Muscle of arm (tissue), 14 donors: Measurements from ENCODE around the gene CSF3. TPM values are rescaled to one million over a fixed set of nuclear protein-coding genes. Genes with fewer than 3 reads are reported as not detected.

Experiments
- DNase-seq: peaks from one replicate; pipeline ENCODE4 v3.0.0-alpha.2; 2013
- long read RNA-seq, 11 donors: transcript quantifications; one replicate each; lab custom pipeline, GENCODE V29; 2026
- polyA plus RNA-seq, 12 donors: library from polyadenylated mRNA; unstranded; fragments of 120-200 nt; gene quantifications; one replicate each; pipeline ENCODE4 v1.2.1, GENCODE V29; 2013; ENCODE audit not compliant: insufficient read length in 12 of 12

Gene CSF3, protein sequence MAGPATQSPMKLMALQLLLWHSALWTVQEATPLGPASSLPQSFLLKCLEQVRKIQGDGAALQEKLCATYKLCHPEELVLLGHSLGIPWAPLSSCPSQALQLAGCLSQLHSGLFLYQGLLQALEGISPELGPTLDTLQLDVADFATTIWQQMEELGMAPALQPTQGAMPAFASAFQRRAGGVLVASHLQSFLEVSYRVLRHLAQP
- under 1 TPM in 6 of 12 donors, not detected in 6; 0.15 to 0.28 (median 0.23) TPM for polyA plus RNA-seq
- long read RNA-seq, donor 1 = 0 reads
- long read RNA-seq, donor 2 = 0 reads
- long read RNA-seq, donor 3 = 0 reads
- long read RNA-seq, donor 4 = 0 reads
- long read RNA-seq, donor 5 = 0 reads
- long read RNA-seq, donor 6, partial matches to known transcripts = 0 of 1 reads
- long read RNA-seq, donor 6, other reads (novel, unspliced or antisense) = 0 of 1 reads
- long read RNA-seq, donor 7 = 0 reads
- long read RNA-seq, donor 8 = 0 reads
- long read RNA-seq, donor 9 = 0 reads
- long read RNA-seq, donor 10 = 0 reads
- long read RNA-seq, donor 11 = 0 reads

DNA sequence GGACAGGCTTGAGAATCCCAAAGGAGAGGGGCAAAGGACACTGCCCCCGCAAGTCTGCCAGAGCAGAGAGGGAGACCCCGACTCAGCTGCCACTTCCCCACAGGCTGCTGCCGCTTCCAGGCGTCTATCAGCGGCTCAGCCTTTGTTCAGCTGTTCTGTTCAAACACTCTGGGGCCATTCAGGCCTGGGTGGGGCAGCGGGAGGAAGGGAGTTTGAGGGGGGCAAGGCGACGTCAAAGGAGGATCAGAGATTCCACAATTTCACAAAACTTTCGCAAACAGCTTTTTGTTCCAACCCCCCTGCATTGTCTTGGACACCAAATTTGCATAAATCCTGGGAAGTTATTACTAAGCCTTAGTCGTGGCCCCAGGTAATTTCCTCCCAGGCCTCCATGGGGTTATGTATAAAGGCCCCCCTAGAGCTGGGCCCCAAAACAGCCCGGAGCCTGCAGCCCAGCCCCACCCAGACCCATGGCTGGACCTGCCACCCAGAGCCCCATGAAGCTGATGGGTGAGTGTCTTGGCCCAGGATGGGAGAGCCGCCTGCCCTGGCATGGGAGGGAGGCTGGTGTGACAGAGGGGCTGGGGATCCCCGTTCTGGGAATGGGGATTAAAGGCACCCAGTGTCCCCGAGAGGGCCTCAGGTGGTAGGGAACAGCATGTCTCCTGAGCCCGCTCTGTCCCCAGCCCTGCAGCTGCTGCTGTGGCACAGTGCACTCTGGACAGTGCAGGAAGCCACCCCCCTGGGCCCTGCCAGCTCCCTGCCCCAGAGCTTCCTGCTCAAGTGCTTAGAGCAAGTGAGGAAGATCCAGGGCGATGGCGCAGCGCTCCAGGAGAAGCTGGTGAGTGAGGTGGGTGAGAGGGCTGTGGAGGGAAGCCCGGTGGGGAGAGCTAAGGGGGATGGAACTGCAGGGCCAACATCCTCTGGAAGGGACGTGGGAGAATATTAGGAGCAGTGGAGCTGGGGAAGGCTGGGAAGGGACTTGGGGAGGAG lies at the start of gene CSF3:
CSF3 (plus strand) TSS at position 436 of the 993 bp plus-strand sequence; CDS start at position 471, 35 bp downstream.
- DNase-seq = no peak

DNA sequence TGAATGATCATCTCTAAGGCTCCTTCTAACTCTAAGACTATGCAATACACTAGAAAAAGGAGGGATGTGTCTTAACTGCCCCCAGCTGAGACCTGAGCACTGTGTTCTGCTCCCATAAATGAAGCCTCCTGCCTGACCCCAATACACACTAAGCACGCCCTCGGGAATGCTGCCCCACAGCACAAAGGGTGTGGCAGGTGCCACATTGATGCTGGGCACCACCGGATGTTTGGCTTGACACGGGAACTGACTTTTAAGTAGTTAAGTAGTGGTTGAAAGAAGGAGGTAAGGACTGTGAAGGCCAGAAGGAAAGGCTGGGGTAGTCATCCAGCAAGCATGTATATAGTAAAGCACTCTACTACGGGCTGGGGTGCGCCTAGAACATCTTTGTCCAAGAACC lies 48.5 kb upstream of the CSF3 start:
- DNase-seq = no peak

DNA sequence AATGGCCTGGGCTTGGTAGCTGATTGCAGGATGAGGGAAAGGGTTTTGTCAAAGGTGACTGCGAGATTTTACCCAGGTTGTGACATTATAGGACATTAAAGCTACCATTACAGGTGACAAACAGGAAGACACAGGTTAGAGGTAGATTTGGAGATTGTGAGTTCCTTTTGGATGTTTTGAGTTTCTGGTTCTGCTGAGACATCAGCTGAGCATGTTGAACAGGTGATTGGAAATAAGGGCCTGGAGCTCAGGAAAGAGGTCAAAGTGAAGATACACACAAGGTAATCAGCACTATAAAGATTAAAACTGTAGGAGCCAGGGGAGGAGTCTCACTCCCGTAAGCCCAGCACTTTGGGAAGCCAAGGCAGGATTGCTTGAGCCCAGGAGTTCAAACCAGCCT lies 46.5 kb upstream of the CSF3 start:
- no peak for DNase-seq

DNA sequence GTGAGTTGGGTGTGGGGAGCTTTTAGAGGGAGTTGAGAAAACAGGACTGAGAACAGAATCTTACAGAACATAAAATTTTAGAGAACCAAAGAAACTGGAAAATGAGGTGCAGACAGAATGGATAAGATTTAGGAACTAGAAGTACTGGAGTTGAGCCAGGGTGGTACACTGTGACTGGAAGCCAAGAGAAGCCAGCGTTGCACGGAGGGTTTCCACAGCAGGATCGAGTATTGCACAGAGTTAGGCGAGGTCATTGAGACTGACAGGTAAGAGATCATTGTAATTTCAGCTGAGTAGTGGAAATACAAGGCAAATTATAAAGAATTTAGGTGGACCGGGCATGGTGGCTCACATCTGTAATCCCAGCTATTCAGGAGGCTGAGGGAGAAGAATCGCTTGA lies 45.9 kb upstream of the CSF3 start:
- no peak for DNase-seq

DNA sequence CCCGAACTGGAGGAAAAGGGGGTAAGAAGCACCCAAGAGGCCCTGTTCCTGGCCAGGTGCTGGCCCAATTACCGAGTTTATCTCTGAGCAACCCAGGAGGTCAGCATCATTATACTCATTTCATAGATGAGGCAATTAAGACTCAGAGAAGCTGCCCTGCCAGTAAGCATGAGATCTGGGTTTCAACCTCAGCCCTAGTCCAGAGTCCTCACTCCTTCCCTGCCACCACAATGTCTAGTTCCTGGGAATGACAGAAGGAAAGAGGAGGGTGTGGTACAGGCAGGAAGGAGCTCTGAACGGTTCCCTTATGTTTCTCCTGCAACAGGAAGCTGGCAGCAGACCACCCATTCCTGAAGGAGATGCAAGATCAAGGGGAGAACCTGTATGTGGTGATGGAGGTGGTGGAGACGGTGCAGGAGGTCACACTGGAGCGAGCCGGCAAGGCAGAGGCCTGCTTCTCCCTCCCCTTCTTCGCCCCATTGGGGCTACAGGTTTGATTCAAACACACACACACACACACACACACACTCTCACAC lies 45.0 kb upstream of the CSF3 start:
- DNase-seq = no peak

DNA sequence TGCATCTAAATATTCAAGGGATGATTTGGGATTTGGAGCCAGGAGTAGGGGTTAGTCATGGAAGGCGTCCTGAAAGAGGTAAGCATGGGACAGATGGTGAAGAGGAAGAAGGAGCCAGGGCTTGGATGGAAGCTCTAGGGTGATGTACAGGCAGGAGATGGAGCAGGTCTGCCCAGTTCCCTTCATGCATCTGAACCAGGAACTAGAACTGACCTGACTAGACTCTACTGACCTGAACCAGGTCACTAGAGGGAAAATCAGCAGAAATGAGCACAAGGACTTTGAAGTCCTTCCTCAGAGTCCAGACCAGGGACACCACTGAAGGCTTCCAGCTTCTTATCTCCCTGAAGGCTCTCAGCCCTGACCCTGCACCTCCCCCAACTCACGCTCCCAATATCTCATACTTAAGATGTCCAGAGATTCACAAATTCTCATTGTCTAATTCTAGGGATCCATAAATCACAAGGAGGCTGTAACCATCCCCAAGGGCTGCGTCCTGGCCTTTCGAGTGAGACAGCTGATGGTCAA lies 44.1 kb upstream of the CSF3 start:
- no peak for DNase-seq

DNA sequence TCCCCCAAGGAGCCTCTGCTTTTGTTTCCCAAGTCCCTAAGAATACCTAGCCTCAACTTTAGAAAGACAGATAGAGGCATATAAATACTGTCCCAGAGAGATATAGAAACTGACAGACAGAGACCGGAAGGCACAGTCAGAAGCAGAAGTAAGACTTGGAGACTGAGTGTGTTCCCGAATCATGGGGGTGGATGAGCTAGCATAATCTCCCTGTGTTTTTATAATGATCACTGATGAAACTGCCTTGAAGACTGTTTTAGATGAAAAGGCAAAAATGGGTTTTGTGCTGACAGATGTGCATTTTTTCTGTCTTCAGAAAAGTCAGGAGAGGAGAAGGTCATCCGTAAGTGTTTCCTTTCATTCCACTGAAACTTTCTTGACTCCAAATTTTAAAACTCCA lies 43.0 kb upstream of the CSF3 start:
- DNase-seq = no peak

DNA sequence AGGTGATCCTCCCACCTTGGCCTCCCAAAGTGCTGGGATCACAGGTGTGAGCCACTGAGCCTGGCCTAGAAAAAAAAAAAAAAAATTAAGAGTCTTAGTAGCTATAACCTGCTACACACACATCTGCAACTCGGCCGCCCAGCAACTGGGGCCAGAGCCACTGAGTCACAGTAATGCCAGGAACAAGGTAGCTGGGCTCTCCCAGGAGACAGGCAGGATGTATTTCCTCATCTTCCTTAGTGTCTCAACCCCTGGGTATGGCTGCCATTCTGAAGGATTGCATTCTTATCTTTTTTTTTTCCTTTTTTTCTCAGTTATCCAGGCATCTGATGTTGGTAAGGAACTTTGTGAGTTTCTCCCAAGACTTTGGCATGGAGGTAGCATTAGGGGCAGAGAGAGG lies 41.7 kb upstream of the CSF3 start:
- DNase-seq = no peak

DNA sequence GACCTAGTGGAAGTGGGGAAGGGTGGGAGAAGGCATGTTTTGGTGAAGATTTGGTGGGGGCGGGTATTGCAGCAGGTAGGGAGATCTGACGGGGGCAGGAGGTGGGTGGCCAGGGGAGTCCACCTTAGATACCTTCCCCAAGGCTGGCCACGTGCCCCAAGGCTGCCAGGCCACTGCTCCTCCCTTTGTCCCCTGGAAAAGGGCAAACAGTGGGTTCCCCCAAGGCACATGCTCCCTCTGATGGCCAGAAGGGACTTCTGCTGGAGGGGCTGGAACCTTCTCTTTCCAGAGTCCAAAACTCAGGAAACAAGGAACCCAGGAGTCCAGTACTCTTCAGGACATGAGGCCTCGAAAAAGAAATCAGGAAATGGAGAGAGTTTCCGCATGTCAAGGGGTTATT lies 40.8 kb upstream of the CSF3 start:
- no peak for DNase-seq

DNA sequence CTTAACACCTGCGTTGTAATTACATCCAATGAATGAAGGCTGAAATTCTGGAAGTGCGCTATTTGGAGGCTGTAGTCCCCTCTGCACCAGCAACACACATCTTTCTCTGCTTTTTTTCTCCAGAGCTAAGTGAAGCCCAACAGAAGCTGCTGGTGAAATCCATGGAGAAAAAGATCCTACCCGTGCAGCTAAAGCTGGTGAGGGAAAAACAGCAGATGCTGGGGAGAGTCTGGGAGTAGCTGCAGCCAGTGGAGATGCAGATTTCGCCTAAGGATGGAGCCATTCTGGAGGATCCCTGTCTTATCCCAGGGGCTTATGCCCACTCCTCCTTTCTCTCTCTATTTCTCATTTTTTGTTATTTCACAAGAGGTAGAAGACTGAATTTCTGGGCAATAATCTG lies 39.4 kb upstream of the CSF3 start:
- DNase-seq = no peak

DNA sequence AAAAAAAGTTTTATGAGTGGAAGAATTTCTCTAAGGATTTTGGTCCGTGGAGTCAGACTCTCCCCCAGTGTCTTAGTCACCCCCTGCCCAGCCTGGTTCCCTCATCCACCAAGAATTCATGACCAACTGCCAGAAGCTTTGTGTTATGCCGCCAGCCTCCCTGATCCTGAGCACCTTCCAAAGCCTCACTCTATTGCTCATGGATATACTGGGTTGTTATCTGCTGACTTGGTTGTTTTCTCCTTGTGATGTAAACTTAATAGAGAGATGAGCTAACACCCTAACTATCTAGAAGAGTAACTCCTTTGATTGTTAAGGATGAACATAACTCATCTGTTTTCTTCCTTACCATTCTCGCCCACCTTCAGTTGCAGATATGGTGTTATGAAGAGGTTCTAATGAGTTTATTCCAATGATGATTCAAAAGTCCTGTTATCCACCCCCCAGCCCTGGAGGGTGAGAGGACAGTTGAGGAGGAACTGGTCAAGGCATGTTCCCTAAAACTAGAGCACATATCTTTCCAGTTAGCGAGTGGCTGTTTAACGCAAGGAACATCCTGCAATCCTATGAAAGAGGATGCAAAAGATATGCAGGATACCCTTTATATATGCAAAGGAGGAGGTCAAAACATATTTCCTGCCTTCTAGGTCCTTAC lies 36.1 kb upstream of the CSF3 start:
- no peak for DNase-seq

DNA sequence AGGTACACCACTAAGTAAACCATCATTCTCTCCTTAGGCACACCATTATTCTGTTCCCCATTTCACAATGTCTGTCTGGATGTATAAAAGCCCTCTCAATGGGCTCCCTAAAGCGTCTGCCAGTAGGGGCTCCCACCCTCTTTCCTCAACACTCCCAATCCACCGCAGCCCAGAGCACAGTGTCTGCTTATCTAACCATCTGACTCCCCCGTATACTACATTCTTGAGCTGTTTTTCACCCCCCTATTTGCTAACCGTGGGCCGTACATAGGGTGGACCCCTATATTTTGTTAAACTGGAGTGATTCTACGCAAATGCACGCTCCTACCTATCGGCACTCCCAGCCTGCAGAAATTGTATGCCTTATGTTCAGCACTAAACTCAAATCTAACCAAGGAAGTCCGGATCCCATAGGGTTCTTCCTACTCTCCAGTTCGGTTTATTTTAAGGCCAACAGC lies 35.3 kb upstream of the CSF3 start:
- DNase-seq = no peak

DNA sequence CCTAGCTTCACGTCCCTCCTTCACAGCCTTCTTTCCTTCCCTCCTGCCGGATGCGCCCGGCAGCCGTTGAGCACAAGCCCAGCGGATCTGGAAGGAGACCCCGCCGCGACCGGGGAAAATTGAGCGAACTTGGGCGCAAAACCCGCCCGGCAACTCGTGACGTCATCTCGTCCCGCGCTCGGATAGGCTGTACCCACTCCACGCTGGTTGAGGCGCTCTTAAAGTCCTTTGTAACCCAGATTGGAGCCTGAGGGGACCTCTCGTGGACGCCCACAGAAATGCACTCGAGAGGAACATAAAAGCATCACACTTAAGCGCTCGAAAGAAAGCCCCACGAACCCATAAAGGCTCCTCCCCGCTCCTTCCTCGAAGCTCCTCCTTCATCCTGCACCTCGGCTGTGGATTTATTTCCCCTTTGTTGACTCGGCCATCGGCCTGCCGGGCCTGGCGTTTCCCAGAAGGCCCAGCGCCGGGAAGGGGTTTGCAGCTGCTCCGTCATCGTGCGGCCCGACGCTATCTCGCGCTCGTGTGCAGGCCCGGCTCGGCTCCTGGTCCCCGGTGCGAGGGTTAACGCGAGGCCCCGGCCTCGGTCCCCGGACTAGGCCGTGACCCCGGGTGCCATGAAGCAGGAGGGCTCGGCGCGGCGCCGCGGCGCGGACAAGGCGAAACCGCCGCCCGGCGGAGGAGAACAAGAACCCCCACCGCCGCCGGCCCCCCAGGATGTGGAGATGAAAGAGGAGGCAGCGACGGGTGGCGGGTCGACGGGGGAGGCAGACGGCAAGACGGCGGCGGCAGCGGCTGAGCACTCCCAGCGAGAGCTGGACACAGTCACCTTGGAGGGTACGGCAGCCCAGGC lies 34.7 kb upstream of the CSF3 start, which contains the start of gene PSMD3:
PSMD3 (plus strand) TSS at position 457 of the 856 bp plus-strand sequence; CDS start at position 621, 164 bp downstream.
- peak; percentile 100 for DNase-seq

DNA sequence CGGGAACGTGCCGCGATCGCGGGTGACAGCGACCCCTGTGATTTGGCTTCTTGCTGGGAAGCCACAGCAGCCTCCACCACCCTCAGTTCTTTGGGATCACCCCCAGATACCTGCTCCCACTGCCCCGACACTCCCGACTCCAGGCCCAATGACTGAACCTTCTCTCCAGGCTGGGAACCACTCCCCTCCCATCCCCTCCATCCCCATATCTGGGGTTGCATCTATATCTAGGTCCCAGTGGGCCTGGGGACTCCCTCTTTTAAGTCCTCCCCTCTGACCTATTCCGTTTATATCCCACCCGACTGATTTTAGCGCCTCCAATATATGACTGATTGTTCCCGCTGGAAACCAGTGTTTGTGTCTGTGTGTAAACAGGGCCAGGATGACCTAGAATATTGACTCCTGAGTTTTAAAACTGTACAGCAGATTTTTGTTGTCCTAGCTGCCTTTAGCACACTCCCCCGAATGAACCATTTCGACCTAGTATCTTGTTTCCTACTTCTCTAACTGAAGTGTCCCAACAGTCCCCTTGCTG lies 34.0 kb upstream of the CSF3 start:
- DNase-seq = no peak

DNA sequence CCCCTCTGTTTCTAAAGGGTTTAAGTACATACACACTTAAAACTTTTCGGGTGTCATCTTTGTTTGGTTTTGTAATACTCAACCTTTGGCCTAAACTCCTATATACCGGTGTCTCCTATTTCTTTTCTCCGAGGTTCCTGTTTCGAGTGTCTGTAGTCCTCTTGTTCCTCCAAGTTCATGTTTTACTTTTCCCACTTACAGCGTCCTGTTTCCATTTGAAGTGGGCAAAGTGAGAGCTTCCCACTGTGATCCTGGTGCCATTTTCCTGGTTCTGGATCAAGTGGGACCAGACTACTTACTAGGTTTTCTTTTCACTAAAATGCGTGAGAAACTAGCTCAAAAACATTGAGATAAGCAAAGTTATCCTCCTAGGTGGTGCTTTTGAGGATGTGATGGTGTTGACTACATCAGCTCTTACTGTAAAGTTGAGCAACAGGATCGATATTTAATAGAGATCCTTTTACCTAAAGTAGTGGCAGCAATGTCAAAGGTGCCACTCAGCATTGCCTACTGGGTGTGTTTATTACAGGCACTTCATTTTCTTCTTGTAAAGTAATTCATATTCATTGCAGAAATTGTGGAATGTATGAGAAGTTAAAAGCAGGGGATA lies 33.4 kb upstream of the CSF3 start:
- DNase-seq = no peak

DNA sequence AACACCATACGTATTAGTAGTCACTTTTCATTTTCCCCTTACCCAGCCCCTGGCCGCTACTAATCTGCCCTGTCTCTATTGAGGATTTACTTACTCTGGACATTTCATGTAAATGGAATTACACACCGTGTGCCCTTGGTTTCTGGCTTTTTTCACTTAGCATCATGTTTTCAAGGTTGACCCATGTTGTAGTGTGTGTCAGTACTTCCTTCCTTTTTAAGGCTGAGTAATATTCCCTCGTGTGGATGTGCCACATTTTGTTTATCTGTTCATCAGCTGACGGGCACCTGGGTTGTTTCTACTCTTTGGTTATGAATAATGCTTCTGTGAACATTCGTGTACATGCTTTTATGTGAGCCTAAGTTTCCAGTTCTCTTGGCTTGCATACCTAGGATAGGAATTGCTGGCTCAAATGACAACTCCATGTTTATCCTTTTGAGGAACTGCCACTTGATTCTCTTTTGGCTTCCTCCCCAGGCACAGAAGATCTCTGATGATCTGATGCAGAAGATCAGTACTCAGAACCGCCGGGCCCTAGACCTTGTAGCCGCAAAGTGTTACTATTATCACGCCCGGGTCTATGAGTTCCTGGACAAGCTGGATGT lies 26.9 kb upstream of the CSF3 start:
- no peak for DNase-seq

DNA sequence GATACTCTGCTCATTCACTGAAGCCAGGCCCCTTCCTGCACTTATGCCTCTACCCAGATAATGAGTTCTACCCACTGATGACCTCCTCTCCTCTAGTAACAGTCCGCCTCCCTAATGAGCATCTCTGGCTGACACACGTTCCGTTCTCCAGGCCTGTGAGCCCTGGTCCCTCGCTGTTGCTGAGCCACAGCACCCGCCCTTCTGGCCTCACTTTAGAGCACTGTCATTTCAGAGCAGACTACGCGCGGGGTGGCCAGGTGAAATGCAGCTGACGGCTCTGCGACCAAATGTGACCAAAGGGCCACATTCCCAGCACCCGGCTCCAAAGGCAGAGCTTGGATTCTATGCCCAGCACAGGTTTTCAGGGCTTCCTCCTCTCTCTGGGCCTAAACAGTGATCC lies 20.8 kb upstream of the CSF3 start:
- no peak for DNase-seq

DNA sequence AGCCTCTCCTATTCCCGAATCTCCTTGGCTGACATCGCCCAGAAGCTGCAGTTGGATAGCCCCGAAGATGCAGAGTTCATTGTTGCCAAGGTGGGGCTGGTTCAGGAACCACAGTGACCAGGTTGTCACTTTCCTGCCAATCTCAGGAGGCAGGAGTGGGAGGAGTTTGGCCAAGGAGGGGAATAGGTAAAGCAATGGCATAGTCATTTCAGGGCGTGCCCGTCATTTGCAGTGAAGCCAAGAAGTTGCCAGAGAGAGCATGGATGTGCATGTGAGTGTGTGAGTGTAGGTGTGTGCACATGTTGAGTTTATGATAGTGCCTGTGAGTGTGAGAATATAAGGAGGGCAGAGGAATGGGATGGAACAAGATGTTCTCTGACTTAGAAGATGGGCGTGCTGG lies 19.8 kb upstream of the CSF3 start:
- DNase-seq = no peak

DNA sequence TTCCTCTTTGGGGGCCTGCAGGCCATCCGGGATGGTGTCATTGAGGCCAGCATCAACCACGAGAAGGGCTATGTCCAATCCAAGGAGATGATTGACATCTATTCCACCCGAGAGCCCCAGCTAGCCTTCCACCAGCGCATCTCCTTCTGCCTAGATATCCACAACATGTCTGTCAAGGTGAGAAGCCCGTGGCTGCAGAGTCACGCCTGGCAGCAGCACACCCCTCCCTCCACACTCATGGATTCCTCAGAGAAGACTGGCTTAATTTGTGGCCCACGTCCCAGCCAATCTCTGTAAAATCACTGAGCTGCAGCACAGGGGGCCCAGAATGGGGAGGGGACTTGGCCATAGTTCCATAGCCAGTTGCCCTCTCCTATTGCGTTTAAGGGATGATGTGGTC lies 19.1 kb upstream of the CSF3 start:
- no peak for DNase-seq
